GM23338 (cell line): ENCODE results near the gene SLC45A3. TPM values are rescaled to one million over a fixed set of nuclear protein-coding genes. Genes with fewer than 3 reads are reported as not detected.
A peak's percentile ranks its signal among the peaks of the same experiment; 100 is the strongest.

Source experiments
- ATAC-seq: fragments of 200-7000 bp; cut with Tn5 transposase; 3 replicates; pipeline ENCODE4 v1.9.1; 2020
- DNase-seq: peaks from one replicate; pipeline ENCODE4 v3.0.0-alpha.2; 2015; ENCODE audit warnings: low spot score
- H2AFZ ChIP-seq: fragments of 200-600 bp; sonication (generic); 2 replicates; pipeline ENCODE4 v1.8.0; 2016; ENCODE audit warnings: antibody characterized with exemption, mild to moderate bottlenecking, moderate library complexity
- H3F3A ChIP-seq: fragments of 200-600 bp; sonication (generic); replicated peaks from 2 replicates; pipeline ENCODE4 v1.8.0; 2017; ENCODE audit warnings: antibody characterized with exemption, mixed run types, low read depth
- H3K27ac ChIP-seq: fragments of 200-600 bp; sonication (generic); 2 replicates; pipeline ENCODE4 v1.6.1; 2016; ENCODE audit warnings: low read depth
- H3K27me3 ChIP-seq: fragments of 200-600 bp; sonication (generic); 2 replicates; pipeline ENCODE4 v1.8.0; 2016; ENCODE audit warnings: mild to moderate bottlenecking, mixed run types, moderate library complexity; ENCODE audit not compliant: insufficient read depth
- H3K36me3 ChIP-seq: fragments of 200-600 bp; sonication (generic); 2 replicates; pipeline ENCODE4 v1.8.0; 2016; ENCODE audit warnings: mild to moderate bottlenecking; ENCODE audit not compliant: insufficient read depth
- H3K4me1 ChIP-seq: fragments of 200-600 bp; sonication (generic); 2 replicates; pipeline ENCODE4 v1.8.0; 2016; ENCODE audit warnings: mild to moderate bottlenecking, moderate library complexity; ENCODE audit not compliant: insufficient read depth
- H3K4me2 ChIP-seq: fragments of 200-600 bp; sonication (generic); 2 replicates; pipeline ENCODE4 v1.7.1; 2017; ENCODE audit warnings: mixed run types
- H3K4me3 ChIP-seq: fragments of 200-600 bp; sonication (generic); 2 replicates; pipeline ENCODE4 v1.6.1; 2016; ENCODE audit warnings: mixed run types
- H3K79me2 ChIP-seq: fragments of 200-600 bp; sonication (generic); replicated peaks from 2 replicates; pipeline ENCODE4 v1.8.0; 2017; ENCODE audit warnings: mild to moderate bottlenecking; ENCODE audit not compliant: insufficient read depth
- H3K9me2 ChIP-seq: fragments of 200-600 bp; sonication (generic); 2 replicates; pipeline ENCODE4 v1.8.0; 2017; ENCODE audit not compliant: insufficient read depth
- H4K20me1 ChIP-seq: fragments of 200-600 bp; sonication (generic); replicated peaks from 2 replicates; pipeline ENCODE4 v1.8.0; 2017; ENCODE audit warnings: mild to moderate bottlenecking; ENCODE audit not compliant: insufficient read depth
- H3K27ac Mint-ChIP-seq: 2 replicates; pipeline ENCODE4 v1.8.0; 2020; ENCODE audit warnings: inconsistent platforms, mild to moderate bottlenecking, moderate library complexity, mixed read lengths
- H3K27me3 Mint-ChIP-seq: 3 replicates; pipeline ENCODE4 v1.8.0; 2022; ENCODE audit warnings: low read depth, mild to moderate bottlenecking, moderate library complexity, mixed read lengths, inconsistent platforms; ENCODE audit not compliant: insufficient read depth, poor library complexity
- H3K36me3 Mint-ChIP-seq: 3 replicates; pipeline ENCODE4 v1.8.0; 2021; ENCODE audit warnings: low read depth, mild to moderate bottlenecking, inconsistent platforms, moderate library complexity, mixed read lengths
- H3K4me1 Mint-ChIP-seq: 3 replicates; pipeline ENCODE4 v1.8.0; 2020; ENCODE audit warnings: mild to moderate bottlenecking, inconsistent platforms, mixed read lengths
- H3K4me3 Mint-ChIP-seq: 3 replicates; pipeline ENCODE4 v1.8.0; 2021; ENCODE audit warnings: moderate library complexity, mild to moderate bottlenecking, inconsistent platforms, mixed read lengths
- H3K9me3 Mint-ChIP-seq: 3 replicates; pipeline ENCODE4 v1.8.0; 2020; ENCODE audit warnings: moderate library complexity, mild to moderate bottlenecking, inconsistent platforms, mixed read lengths
- CREB1 ChIP-seq: fragments of 250-450 bp; sonication (Bioruptor Pico); IDR thresholded peaks from 2 replicates; pipeline ENCODE4 v1.5.0; 2020; ENCODE audit warnings: low read depth, mild to moderate bottlenecking, moderate library complexity
- REST ChIP-seq: IDR thresholded peaks from one replicate; pipeline ENCODE4 v1.6.1; 2018; ENCODE audit warnings: antibody characterized with exemption; ENCODE audit not compliant: unreplicated experiment
- polyA plus RNA-seq: library from polyadenylated mRNA; unstranded; fragments of >200 nt; fragmentation: Nextera tagmentation; extraction: Ambion mirVana; gene quantifications from 2 replicates; pipeline ENCODE4 v1.2.1, GENCODE V29; 2016
- total RNA-seq: library from RNA; depleted of rRNA; stranded (reverse); fragments of >200 nt; shearing (Covaris generic); gene quantifications from 2 replicates; pipeline ENCODE4 v1.2.3, GENCODE V29; 2014
- TF ChIP-seq, protein P1 (sequence below): fragments of 250-450 bp; sonication (Bioruptor Pico); IDR thresholded peaks from 2 replicates; pipeline ENCODE4 v1.5.0; 2020; ENCODE audit warnings: mild to moderate bottlenecking, moderate library complexity

SLC45A3 gene
- total and polyA plus RNA-seq, 2 experiments from 2014 or later, result 4.7 to 16.0 TPM

DNA sequence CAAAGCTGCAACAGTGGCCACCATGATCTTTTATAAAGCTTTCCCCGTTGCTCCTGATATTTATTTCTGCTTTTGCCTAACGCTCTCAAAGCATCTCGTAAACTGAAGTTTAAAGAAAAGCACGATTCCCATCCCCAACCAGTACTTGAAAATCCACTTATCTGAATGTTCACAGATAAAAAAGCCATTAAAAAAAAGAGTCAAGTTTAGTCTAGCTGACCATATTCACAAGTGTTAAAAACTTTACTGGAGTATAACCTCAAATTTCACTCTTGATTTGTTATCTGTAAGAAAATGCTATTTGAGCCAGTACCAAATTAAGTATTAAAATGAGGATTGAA is 34.6 kb upstream of the SLC45A3 start:
- H3K4me1 Mint-ChIP-seq, result peaks cover 33% of the 10 kb centered on the region
- no peak overlapping the region for H3K4me2 ChIP-seq
- ATAC-seq, result no peak
- no peak overlapping the region for H3K4me3 Mint-ChIP-seq
- H3K9me3 Mint-ChIP-seq, result no peaks in the 10 kb centered on the region
- peaks cover 4% of the 10 kb centered on the region; the same call in 1 of the 2 replicates for H4K20me1 ChIP-seq
- H2AFZ ChIP-seq, result no peak overlapping the region
- no peak for DNase-seq
- H3K79me2 ChIP-seq, result no peaks in the 10 kb centered on the region
- peaks cover 3% of the 10 kb centered on the region for H3K27me3 Mint-ChIP-seq
- peak overlapping the region; percentile 57 for H3K27ac ChIP-seq
- TF ChIP-seq CREB1 (CRISPR knock-in tag) (no peak), REST (no peak)
- TF ChIP-seq, protein P1, sequence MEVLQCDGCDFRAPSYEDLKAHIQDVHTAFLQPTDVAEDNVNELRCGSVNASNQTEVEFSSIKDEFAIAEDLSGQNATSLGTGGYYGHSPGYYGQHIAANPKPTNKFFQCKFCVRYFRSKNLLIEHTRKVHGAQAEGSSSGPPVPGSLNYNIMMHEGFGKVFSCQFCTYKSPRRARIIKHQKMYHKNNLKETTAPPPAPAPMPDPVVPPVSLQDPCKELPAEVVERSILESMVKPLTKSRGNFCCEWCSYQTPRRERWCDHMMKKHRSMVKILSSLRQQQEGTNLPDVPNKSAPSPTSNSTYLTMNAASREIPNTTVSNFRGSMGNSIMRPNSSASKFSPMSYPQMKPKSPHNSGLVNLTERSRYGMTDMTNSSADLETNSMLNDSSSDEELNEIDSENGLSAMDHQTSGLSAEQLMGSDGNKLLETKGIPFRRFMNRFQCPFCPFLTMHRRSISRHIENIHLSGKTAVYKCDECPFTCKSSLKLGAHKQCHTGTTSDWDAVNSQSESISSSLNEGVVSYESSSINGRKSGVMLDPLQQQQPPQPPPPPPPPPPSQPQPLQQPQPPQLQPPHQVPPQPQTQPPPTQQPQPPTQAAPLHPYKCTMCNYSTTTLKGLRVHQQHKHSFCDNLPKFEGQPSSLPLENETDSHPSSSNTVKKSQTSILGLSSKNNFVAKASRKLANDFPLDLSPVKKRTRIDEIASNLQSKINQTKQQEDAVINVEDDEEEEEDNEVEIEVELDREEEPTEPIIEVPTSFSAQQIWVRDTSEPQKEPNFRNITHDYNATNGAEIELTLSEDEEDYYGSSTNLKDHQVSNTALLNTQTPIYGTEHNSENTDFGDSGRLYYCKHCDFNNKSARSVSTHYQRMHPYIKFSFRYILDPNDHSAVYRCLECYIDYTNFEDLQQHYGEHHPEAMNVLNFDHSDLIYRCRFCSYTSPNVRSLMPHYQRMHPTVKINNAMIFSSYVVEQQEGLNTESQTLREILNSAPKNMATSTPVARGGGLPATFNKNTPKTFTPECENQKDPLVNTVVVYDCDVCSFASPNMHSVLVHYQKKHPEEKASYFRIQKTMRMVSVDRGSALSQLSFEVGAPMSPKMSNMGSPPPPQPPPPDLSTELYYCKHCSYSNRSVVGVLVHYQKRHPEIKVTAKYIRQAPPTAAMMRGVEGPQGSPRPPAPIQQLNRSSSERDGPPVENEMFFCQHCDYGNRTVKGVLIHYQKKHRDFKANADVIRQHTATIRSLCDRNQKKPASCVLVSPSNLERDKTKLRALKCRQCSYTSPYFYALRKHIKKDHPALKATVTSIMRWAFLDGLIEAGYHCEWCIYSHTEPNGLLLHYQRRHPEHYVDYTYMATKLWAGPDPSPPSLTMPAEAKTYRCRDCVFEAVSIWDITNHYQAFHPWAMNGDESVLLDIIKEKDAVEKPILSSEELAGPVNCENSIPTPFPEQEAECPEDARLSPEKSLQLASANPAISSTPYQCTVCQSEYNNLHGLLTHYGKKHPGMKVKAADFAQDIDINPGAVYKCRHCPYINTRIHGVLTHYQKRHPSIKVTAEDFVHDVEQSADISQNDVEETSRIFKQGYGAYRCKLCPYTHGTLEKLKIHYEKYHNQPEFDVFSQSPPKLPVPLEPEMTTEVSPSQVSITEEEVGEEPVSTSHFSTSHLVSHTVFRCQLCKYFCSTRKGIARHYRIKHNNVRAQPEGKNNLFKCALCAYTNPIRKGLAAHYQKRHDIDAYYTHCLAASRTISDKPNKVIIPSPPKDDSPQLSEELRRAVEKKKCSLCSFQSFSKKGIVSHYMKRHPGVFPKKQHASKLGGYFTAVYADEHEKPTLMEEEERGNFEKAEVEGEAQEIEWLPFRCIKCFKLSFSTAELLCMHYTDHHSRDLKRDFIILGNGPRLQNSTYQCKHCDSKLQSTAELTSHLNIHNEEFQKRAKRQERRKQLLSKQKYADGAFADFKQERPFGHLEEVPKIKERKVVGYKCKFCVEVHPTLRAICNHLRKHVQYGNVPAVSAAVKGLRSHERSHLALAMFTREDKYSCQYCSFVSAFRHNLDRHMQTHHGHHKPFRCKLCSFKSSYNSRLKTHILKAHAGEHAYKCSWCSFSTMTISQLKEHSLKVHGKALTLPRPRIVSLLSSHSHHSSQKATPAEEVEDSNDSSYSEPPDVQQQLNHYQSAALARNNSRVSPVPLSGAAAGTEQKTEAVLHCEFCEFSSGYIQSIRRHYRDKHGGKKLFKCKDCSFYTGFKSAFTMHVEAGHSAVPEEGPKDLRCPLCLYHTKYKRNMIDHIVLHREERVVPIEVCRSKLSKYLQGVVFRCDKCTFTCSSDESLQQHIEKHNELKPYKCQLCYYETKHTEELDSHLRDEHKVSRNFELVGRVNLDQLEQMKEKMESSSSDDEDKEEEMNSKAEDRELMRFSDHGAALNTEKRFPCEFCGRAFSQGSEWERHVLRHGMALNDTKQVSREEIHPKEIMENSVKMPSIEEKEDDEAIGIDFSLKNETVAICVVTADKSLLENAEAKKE (CRISPR knock-in tag), result no peak
- H3K4me3 ChIP-seq, result no peak overlapping the region
- no peaks in the 10 kb centered on the region for H3K9me2 ChIP-seq
- peaks cover 33% of the 10 kb centered on the region; the same call in 1 of the 2 replicates for H3K36me3 ChIP-seq
- peak overlapping the region; percentile 55 for H3K27ac Mint-ChIP-seq
- H3K36me3 Mint-ChIP-seq, result peaks cover 45% of the 10 kb centered on the region
- peaks cover 52% of the 10 kb centered on the region for H3K4me1 ChIP-seq
- peaks cover 14% of the 10 kb centered on the region for H3F3A ChIP-seq
- no peaks in the 10 kb centered on the region for H3K27me3 ChIP-seq
